ENCODE measurements around the gene EML6. TPM values are rescaled to one million over a fixed set of nuclear protein-coding genes. Genes with fewer than 3 reads are reported as not detected.

EML6 gene
- total and polyA plus RNA-seq, 10 of the 15 experiments (the other 5 are each of a cell fraction or from before 2014, with no cell fraction given): 0.09 to 0.67 (median 0.21) TPM

- TF ChIP-seq SREBF2 (IDR thresholded peaks at IDR 0.05; ENCODE audit: low read length): no peak
These were observed 83.5 kb downstream of the EML6 start (continued) for GRCh38 chr2:54806975-54807374.

GRCh38 chr2:54808661-54809060 lies 85.2 kb downstream of the EML6 start:
- Histone ChIP-seq H4K20me1 (ENCODE audit: control insufficient read depth, insufficient read depth) (no peaks in the 10 kb centered on the region), H3K9me3 (replicated peaks; ENCODE audit: control insufficient read depth, insufficient read depth, low read length) (no peaks in the 10 kb centered on the region), H3K36me3 (ENCODE audit: control insufficient read depth in 2 of 2, insufficient read depth in 2 of 2, low read length in 1 of 2) (no peaks in the 10 kb centered on the region), H3K27ac (ENCODE audit: control insufficient read depth, insufficient read depth) (no peak overlapping the region), H3K79me2 (ENCODE audit: control insufficient read depth, insufficient read depth, low read length) (no peaks in the 10 kb centered on the region), H3K27me3 (replicated peaks in 1 of 2; ENCODE audit: control insufficient read depth in 2 of 2, insufficient read depth in 2 of 2, low read length in 1 of 2) (peaks cover 0 to 5% of the 10 kb centered on the region in 2 experiments; a peak in 1 of 4 replicates), H3K9ac (ENCODE audit: control insufficient read depth, insufficient read depth, low read length) (no peak overlapping the region), H3K4me3 (no peak overlapping the region), H2AFZ (ENCODE audit: control insufficient read depth, low read depth, low read length) (no peak overlapping the region), H3K4me1 (ENCODE audit: control insufficient read depth, insufficient read depth, low read length) (no peaks in the 10 kb centered on the region), H3K4me2 (ENCODE audit: control insufficient read depth, insufficient read depth) (no peak overlapping the region)
- SMC1A ChIA-PET (ENCODE audit: uncharacterized antibody, unreplicated experiment): no interaction called here
- POLR2A ChIA-PET: no interaction called here
- FAIRE-seq (peak; percentile 13), ATAC-seq (no peak), DNase-seq (ENCODE audit: low read depth, low spot score) (no peak)
- TF ChIP-seq CREB1 (IDR thresholded peaks at IDR 0.05; ENCODE audit: low read depth) (no peak), ZZZ3 (IDR thresholded peaks at IDR 0.05; ENCODE audit: control insufficient read depth, insufficient read length, low read depth) (no peak), TAF1 (IDR thresholded peaks at IDR 0.05; ENCODE audit: borderline replicate concordance, low read depth, low read length) (no peak), ZNF687 (IDR thresholded peaks at IDR 0.05) (no peak), NBN (IDR thresholded peaks at IDR 0.05) (no peak), SMAD1 (IDR thresholded peaks at IDR 0.05; ENCODE audit: low read depth, partially characterized antibody) (no peak), POLR2AphosphoS5 (IDR thresholded peaks at IDR 0.05; ENCODE audit: low read length) (no peak), BCL11A (IDR thresholded peaks at IDR 0.05; ENCODE audit: low read depth, low read length) (no peak), EP300 (IDR thresholded peaks at IDR 0.05; ENCODE audit: borderline replicate concordance in 1 of 2, control insufficient read depth in 1 of 2, low read depth in 2 of 2, low read length in 2 of 2) (no peak)
- intact Hi-C loops (cut with micrococcal nuclease; ENCODE audit: unreplicated experiment): no loop called here
- in situ Hi-C loops (cut with MboI): no loop called here
- RAD21 ChIA-PET (ENCODE audit: unreplicated experiment): no interaction called here
- no TSS peak for BruUV-seq (replicated peaks)
- 7% methylated on average over 1 of the region's 1 CpG for WGBS (ENCODE audit: insufficient coverage, insufficient replicate concordance, low lambda C conversion rate, missing lambda C conversion rate)
- CTCF ChIA-PET: no interaction called here

Data from GM12878 (cell line).